Right lobe of liver (tissue), 6 donors: ENCODE results near the gene FOXB2. TPM values are rescaled to one million over a fixed set of nuclear protein-coding genes. Genes with fewer than 3 reads are reported as not detected.

ENCODE experiments used
- ATAC-seq, 4 donors: fragments of 200-7000 bp; cut with Tn5 transposase; one replicate each; pipeline ENCODE4 v1.9.1; 2020; ENCODE audit warnings: mild to moderate bottlenecking in 4 of 4, moderate library complexity in 4 of 4
- DNase-seq, 3 donors: peaks; one replicate each; pipeline ENCODE4 v3.0.0-alpha.2; 2020
- H3K27ac ChIP-seq, 3 donors: fragments of 200-600 bp; one replicate each; pipeline ENCODE4 v1.8.0; 2022
- H3K27me3 ChIP-seq, 2 donors: fragments of 200-600 bp; one replicate each; pipeline ENCODE4 v1.8.0; 2022
- H3K36me3 ChIP-seq, 4 donors: fragments of 200-600 bp; sonication (generic) in 1 of 4; one replicate each; pipeline versions ENCODE4 v1.5.1 to v1.8.0; 2017 to 2022; ENCODE audit warnings: control low read depth in 1 of 4
- H3K4me1 ChIP-seq, 4 donors: fragments of 200-600 bp; sonication (generic) in 1 of 4; one replicate each; pipeline versions ENCODE4 v1.5.1 to v1.8.0; 2017 to 2022; ENCODE audit warnings: control low read depth in 1 of 4
- H3K4me3 ChIP-seq, 3 donors: fragments of 200-600 bp; one replicate each; pipeline ENCODE4 v1.8.0; 2022
- H3K9me3 ChIP-seq, 4 donors: fragments of 200-600 bp; sonication (generic) in 1 of 4; one replicate each; pipeline versions ENCODE4 v1.5.1 to v1.8.0; 2017 to 2022; ENCODE audit warnings: control low read depth in 1 of 4
- CTCF ChIP-seq, 4 donors: fragments of 200-600 bp in 3 of 4; fragments of 450-650 bp in 1 of 4; IDR thresholded peaks; one replicate each; pipeline versions ENCODE4 v1.5.1 to v1.8.0; 2016 to 2022; ENCODE audit warnings: antibody characterized with exemption in 4 of 4, mild to moderate bottlenecking in 2 of 4
- POLR2A ChIP-seq: fragments of 450-650 bp; IDR thresholded peaks from one replicate; pipeline ENCODE4 v1.6.1; 2017; ENCODE audit warnings: antibody characterized with exemption, mild to moderate bottlenecking
- WGBS: methylation state at CpG from one replicate; pipeline ENCODE4 v1.1.6; 2018; ENCODE audit warnings: low coverage, low lambda C conversion rate; ENCODE audit not compliant: insufficient coverage; ENCODE audit errors: missing lambda C conversion rate; 5-methylcytosine and 5-hydroxymethylcytosine counted together
- intact Hi-C, 2 donors: fragments of 100-400 bp; cut with DNase I; formaldehyde crosslinking; loops; one replicate each; pipeline versions ENCODE4 v1.11.2 to v1.14.1; 2022
- total RNA-seq, 6 experiments: library from RNA; depleted of rRNA in 2 of 6; stranded (reverse); fragments of >200 nt in 2 of 6; fragmentation: NEBNext Ultra II Directional in 3 of 6; extraction: Animal tissue kit (Norgen Biotek cat#: 25700) in 3 of 6; gene quantifications; one replicate each; pipeline versions ENCODE4 v1.1.0 to v1.2.4, GENCODE V29; 2016 to 2023
- donor health status: DM: no; HTN: yes; CAD: no.
- donor health status: DM: no; HTN: no; CAD: no.
- donor health status: DM: no; HTN: no; CAD: no.
- donor health status: DM: no; HTN: yes; CAD: no.
- donor health status: DM: no; HTN: yes; CAD: no.

The FOXB2 gene
- total RNA-seq, 6 experiments from 2014 or later = not detected

- Histone ChIP-seq H3K27me3 (peaks cover 7 to 25% of the 10 kb centered on the region in 2 donors), H3K36me3 (no peaks in the 10 kb centered on the region), H3K9me3 (no peaks in the 10 kb centered on the region), H3K4me1 (peaks cover 0 to 11% (median 0%) of the 10 kb centered on the region in 4 donors), H3K4me3 (no peak overlapping the region), H3K27ac (no peak overlapping the region)
- 75% methylated on average over 2 of the region's 3 CpGs for WGBS
- intact Hi-C loops = no loop called here
- DNase-seq (no peak), ATAC-seq (no peak)
- TF ChIP-seq CTCF (IDR thresholded peaks at IDR 0.05) = no peak
- TF ChIP-seq POLR2A = no peak
These were observed 5.5 kb downstream of the FOXB2 start for GRCh38 chr9:77024776-77025545.

GRCh38 chr9:77028478-77028877 is 9.0 kb downstream of the FOXB2 start:
- ATAC-seq = no peak
- 43% methylated on average over 3 of the region's 3 CpGs for WGBS
- H3K36me3 ChIP-seq = no peaks in the 10 kb centered on the region
- no peak overlapping the region for H3K4me3 ChIP-seq
- TF ChIP-seq CTCF (IDR thresholded peaks at IDR 0.05) (no peak), POLR2A (no peak)
- no peak overlapping the region for H3K27ac ChIP-seq
- intact Hi-C loops = no loop called here
- no peaks in the 10 kb centered on the region for H3K9me3 ChIP-seq
- no peaks in the 10 kb centered on the region for H3K4me1 ChIP-seq
- no peak for DNase-seq
- no peaks in the 10 kb centered on the region for H3K27me3 ChIP-seq

GRCh38 chr9:77030045-77030444 is 10.6 kb downstream of the FOXB2 start:
- intact Hi-C loops = no loop called here
- 62% methylated on average over 2 of the region's 2 CpGs for WGBS

DNA sequence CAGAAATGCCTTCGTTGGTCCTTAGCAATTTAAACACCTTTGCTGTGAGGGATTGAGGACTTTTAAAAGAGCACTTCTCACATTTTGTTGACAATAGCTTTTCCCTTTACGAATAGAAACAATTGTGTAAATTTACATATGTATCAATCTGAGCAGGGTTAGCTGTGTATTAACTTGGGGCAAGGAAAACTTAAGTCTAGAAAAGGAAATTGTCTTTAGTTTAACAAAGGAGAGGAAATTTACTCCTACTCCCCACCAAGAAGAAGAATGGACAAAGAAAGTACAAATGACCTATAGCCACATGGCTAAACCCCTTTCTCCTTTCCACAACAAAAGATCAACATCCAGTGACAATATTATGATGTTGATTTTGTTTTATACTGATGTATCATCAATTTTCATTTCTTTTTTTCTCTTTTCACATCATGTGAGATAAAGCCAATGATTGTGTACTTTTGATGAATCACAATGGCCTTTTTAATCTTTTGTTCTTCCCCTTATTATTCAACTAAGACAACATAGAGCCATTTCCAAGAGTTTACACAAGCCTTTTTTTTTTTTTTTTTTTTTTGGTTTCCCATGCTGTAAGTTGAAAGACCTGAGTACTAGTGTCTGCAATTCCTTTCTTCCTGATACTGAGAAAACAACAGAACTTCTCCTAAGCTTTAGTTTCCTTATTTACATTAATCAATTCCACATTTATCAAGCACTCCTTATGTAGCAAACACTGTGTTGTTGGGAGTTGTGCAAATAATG is 19.0 kb downstream of the FOXB2 start:
- Histone ChIP-seq H3K27ac (no peak overlapping the region), H3K9me3 (no peaks in the 10 kb centered on the region), H3K36me3 (no peaks in the 10 kb centered on the region), H3K4me3 (no peak overlapping the region), H3K4me1 (no peaks in the 10 kb centered on the region), H3K27me3 (no peaks in the 10 kb centered on the region)
- no peak for DNase-seq
- ATAC-seq = no peak
- intact Hi-C loops = no loop called here
- TF ChIP-seq POLR2A (no peak), CTCF (IDR thresholded peaks at IDR 0.05) (no peak)
- 6% methylated on average over 2 of the region's 2 CpGs for WGBS

More at GRCh38 chr9:77030045-77030444, 10.6 kb downstream of the FOXB2 start:
- Histone ChIP-seq H3K4me3 (no peak overlapping the region), H3K36me3 (no peaks in the 10 kb centered on the region), H3K27ac (no peak overlapping the region), H3K27me3 (no peaks in the 10 kb centered on the region), H3K9me3 (no peaks in the 10 kb centered on the region), H3K4me1 (no peaks in the 10 kb centered on the region)
- no peak for ATAC-seq
- no peak for DNase-seq
- TF ChIP-seq POLR2A (no peak), CTCF (IDR thresholded peaks at IDR 0.05) (no peak)
